OCI-M2 (cell line): Measurements from ENCODE around the gene SPSB1.
"Not testable (repeated sequence)": the region's sequence is repeated elsewhere in the genome, so short reads cannot be mapped to it uniquely, and the experiment has no call there.

Experiments
- DNase-seq: peaks from one replicate; lab custom pipeline; 2025; ENCODE audit not compliant: unreplicated experiment; lab: John Stamatoyannopoulos, UW

The SPSB1 gene

GRCh38 chr1:9299571-9300541 lies 7.2 kb downstream of the SPSB1 start:
- DNase-seq, result not testable (repeated sequence)

- DNase-seq, result no peak
These were observed 7.9 kb downstream of the SPSB1 start for GRCh38 chr1:9300573-9300972.

GRCh38 chr1:9302745-9303524 lies 10.2 kb downstream of the SPSB1 start:
- no peak for DNase-seq

- no peak for DNase-seq
These were observed 11.2 kb downstream of the SPSB1 start for GRCh38 chr1:9303916-9304315.

- no peak for DNase-seq
These were observed 12.5 kb downstream of the SPSB1 start for GRCh38 chr1:9305216-9305615.

GRCh38 chr1:9306006-9306405 lies 13.3 kb downstream of the SPSB1 start:
- no peak for DNase-seq

- no peak for DNase-seq
These were observed 14.6 kb downstream of the SPSB1 start for GRCh38 chr1:9307303-9307702.

- no peak for DNase-seq
These were observed 15.6 kb downstream of the SPSB1 start for GRCh38 chr1:9308236-9308785.

- no peak for DNase-seq
These were observed 16.4 kb downstream of the SPSB1 start for GRCh38 chr1:9309080-9309479.

GRCh38 chr1:9309991-9310390 lies 17.3 kb downstream of the SPSB1 start:
- no peak for DNase-seq

- no peak for DNase-seq
These were observed 18.3 kb downstream of the SPSB1 start for GRCh38 chr1:9311029-9311428.

GRCh38 chr1:9311479-9311878 lies 18.8 kb downstream of the SPSB1 start:
- no peak for DNase-seq

GRCh38 chr1:9312168-9312720 lies 19.6 kb downstream of the SPSB1 start:
- DNase-seq, result no peak

GRCh38 chr1:9313576-9313975 lies 20.9 kb downstream of the SPSB1 start:
- DNase-seq, result no peak

GRCh38 chr1:9314111-9314510 lies 21.4 kb downstream of the SPSB1 start:
- no peak for DNase-seq

GRCh38 chr1:9314711-9315379 lies 22.2 kb downstream of the SPSB1 start:
- no peak for DNase-seq

GRCh38 chr1:9315411-9316079 lies 22.9 kb downstream of the SPSB1 start:
- no peak for DNase-seq

GRCh38 chr1:9316080-9316444 lies 23.4 kb downstream of the SPSB1 start:
- no peak for DNase-seq

- DNase-seq, result no peak
These were observed 23.8 kb downstream of the SPSB1 start for GRCh38 chr1:9316512-9316911.

- no peak for DNase-seq
These were observed 24.4 kb downstream of the SPSB1 start for GRCh38 chr1:9317072-9317471.
